GM12872 (cell line): Measurements from ENCODE around the gene TACO1.

Source experiments
- CTCF ChIP-seq: IDR thresholded peaks from 3 replicates; pipeline ENCODE4 v1.5.1; 2011; ENCODE audit warnings: low read depth, mild to moderate bottlenecking, low read length, moderate library complexity; ENCODE audit not compliant: insufficient read depth

TACO1 gene

GRCh38 chr17:63631062-63631461, 30.4 kb downstream of the TACO1 start:
- TF ChIP-seq CTCF, result no peak

- no peak for TF ChIP-seq CTCF
These were observed 30.9 kb downstream of the TACO1 start for GRCh38 chr17:63631626-63632025.

GRCh38 chr17:63633742-63634141, 33.0 kb downstream of the TACO1 start:
- no peak for TF ChIP-seq CTCF

- TF ChIP-seq CTCF, result no peak
These were observed 33.5 kb downstream of the TACO1 start for GRCh38 chr17:63634163-63634562.

- TF ChIP-seq CTCF, result no peak
These were observed 34.1 kb downstream of the TACO1 start for GRCh38 chr17:63634816-63635215.

- TF ChIP-seq CTCF, result no peak
These were observed 34.6 kb downstream of the TACO1 start for GRCh38 chr17:63635290-63635689.

GRCh38 chr17:63635787-63636186, 35.1 kb downstream of the TACO1 start:
- TF ChIP-seq CTCF, result no peak

- no peak for TF ChIP-seq CTCF
These were observed 38.4 kb downstream of the TACO1 start for GRCh38 chr17:63639125-63639524.
